NCI-H187 (cell line): ENCODE data around the gene RHOV.

Source experiments
- DNase-seq, 2 experiments: peaks; one replicate each; lab custom pipeline; 2025; lab: John Stamatoyannopoulos, UW

RHOV gene

DNA sequence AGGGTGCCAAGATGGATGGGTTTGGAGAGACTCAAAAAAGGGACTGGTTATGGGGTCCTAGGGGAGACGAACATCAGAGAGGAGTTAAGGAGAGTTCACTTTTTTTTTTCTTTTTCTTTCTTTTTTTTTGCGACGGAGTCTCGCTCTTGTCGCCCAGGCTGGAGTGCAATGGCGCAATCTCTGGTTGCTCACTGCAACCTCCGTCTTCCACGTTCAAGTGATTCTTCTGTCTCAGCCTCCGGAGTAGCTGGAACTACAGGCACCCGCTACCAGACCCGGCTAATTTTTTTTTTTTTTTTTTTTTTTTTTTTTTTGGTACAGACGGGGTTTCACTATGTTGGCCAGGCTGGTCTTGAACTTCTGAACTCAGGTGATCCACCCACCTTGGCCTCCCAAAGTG is 29.0 kb downstream of the RHOV start:
- no peak for DNase-seq

DNA sequence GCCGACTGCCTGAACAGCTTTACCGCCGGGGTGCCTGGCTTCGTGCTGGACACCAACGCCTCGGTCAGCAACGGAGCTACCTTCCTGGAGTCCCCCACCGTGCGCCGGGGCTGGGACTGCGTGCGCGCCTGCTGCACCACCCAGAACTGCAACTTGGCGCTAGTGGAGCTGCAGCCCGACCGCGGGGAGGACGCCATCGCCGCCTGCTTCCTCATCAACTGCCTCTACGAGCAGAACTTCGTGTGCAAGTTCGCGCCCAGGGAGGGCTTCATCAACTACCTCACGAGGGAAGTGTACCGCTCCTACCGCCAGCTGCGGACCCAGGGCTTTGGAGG is 29.4 kb downstream of the RHOV start:
- DNase-seq = no peak

DNA sequence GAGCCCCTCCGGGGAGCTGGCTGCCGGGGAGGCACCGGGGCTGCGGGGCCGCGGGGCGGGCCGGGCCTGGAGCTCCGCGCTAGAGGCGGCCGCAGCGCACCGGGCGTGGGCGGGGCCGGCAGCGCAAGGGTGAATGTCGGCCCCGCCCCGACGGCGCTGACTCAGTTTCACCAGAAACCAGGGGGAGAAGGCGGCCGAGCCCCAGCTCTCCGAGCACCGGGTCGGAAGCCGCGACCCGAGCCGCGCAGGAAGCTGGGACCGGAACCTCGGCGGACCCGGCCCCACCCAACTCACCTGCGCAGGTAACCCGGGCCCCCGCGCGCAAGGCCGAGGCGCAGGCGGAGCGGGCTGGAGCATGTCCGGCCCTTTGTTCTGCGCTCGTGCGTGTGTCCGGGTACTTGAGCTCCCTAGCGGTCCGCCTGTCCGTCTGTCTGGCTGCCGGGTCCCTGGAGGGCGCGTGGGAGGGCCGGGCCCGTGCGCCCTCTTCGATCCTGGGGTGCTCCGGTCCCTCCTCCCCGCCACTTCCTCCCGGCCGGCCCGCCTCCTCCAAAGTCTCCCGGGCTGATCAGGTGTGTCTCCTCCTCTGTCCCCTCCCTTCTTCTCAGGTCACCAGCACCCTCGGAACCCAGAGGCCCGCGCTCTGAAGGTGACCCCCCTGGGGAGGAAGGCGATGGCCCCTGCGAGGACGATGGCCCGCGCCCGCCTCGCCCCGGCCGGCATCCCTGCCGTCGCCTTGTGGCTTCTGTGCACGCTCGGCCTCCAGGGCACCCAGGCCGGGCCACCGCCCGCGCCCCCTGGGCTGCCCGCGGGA is 29.9 kb downstream of the RHOV start, which contains the start of gene SPINT1:
Gene SPINT1 (plus strand): TSS at position 164 of the 811 bp plus-strand sequence. CDS start 507 bp downstream, at position 671.
- DNase-seq = peak in 1 of 2 experiments; percentile 15

DNA sequence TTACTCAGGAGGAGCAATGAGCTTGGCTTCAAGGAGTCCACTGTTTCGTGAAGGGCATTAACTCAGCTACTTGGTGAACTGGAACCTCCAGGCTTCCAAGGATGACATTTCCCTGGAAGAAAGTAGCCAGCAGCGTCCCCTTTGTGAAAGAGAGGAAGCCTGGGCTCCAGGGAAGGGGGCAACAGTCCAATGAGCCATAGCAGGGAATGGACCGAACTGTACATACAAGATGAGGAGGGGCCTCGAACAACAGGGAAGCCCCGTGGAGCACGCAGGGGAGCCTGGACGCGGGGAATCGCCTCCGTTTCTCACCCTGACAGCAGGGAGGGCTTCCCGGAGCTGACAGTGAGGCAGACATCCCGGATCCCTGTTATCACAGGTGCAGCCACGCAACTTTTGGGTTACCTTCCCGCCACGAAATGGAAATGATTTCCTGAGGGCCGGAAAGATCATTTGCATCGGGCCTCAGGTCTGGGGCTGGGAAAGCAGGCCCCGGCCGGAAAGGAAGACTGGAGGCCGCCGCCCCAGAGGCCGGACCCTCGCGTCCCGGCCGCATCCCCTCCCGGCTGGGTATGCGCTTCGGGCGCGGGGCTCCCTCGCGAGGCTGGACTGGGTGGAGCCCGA is 30.7 kb downstream of the RHOV start:
- DNase-seq = no peak

DNA sequence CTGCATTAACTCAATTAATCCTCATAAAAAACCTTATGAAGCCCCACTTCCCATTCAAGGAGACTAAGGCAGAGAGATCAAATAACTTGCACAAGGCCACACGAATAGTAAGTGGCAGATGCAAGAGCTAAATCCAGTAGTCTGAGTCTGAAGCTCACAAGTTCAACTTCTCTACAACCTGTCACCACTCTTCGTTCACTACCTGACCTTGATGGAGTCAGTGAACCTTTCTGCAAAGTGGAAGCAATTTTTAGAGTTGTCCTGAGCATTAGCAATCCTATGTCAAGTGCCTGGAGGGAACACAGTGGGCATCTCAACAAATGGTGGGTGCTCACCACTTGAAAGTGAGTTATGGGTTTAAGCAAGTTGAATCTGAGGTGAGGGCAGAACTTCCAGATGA is 32.3 kb downstream of the RHOV start:
- no peak for DNase-seq

DNA sequence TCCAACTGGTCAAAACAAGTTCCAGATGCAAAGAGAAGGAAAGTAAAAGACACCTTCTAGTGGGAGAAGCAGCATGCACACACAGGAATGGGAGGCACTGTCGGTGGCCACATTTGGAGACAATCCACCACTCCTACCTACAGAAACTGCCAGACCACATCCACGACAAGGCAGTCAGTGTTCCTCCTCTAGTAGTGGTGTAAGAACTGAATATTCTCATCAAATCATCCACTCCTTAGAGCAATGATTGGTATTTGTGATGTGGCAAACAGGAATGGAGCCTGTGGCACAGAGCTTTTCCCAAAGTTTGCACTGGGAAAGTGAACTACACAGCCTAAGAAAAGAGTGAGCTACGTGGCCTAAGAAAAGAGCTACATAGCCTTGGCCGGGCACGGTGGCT is 35.3 kb downstream of the RHOV start:
- no peak for DNase-seq

DNA sequence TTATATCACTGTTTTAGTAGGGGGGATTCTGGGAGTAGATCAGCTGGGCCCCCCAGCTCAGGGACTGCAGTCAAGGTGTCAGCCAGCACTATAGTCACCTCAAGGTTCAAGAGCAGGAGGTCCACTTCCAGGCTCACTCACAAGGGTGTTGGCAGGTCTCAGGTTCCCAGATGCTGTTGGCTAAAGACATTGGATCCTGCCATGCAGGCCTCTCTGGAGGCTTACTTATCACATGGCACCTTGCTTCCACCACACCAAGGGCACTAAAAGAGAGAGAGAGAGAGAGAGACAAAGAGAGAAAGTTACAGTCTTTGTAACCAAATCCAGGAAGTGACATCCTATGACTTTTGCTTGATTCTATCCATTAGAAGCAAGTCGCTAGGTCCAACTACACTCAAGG is 38.0 kb downstream of the RHOV start:
- no peak for DNase-seq

DNA sequence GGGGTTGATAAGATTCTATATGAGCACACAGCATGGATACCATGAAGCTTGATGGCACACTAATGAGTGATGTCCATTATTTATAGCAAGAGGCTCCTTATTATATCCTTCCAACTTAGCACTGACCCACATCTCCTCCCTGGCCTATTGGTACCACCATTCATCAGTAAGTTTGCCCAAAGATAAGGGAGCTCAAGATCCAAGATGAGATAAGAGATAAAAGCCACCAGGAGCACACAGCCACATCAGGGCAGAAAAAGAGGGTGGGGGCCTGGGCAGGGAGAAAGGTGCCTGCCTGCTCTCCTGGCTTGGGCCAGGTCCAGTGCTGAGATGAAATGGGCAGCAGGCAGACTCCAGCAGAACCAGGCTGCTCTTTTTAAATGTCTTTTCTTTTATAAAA is 41.1 kb downstream of the RHOV start:
- no peak for DNase-seq

DNA sequence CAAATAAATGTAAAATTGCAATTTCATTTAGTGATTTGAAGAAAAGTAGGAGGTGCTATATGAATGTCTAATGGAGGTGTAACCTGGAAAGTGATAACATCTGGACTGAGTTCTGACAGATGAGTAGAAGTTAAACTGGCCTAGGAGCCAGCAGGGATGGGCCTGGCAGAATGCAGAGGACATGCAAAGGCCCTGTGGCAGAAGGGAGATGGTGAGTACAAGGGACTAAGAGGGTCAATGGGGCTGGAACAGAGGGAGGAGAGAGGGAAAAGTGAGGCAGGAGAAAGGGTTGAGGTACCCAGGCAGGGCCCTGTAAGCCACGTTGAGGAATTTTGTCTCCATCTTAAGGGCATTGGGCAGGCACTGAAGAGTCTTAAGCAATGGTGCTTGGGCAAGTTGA is 42.2 kb downstream of the RHOV start:
- DNase-seq = no peak

DNA sequence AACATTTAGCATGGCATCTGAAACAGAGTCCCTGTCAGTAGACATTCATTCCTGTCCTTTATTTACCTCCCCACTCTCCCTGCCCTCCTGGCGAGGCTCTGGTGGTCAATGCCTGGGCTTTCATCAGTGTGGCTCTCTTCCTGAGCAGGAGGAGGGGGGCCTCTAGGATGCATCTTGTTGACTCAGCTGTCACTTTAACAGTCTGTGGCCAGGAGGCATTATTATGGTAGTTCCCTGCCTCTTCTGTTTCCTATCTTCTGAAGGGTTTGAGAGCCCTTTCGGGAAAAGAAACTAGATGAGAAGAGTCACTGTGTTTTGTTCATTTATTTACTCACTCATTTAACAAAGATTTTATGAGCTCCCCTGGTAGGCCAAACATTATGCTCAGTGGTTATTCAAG is 43.1 kb downstream of the RHOV start:
- DNase-seq = peak; percentile 40 to 54

DNA sequence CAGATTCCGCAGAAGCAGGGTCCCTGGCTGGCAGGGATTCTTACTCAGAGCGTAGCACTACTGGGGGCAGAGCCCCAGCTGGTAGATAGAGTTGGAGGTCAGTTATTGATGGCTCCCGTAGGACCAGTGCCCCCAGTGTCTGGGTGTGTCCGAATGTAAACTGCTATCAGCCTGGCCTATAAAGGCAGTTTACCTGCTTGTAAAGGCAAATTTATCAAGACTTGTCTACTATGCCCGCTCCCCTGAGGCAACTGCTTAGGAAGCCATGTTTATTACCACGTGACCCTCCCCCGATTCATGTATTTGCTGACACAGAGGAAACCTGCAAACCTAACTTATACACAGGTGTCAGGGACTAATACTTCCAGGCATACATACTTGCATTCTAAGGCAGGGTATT is 44.9 kb downstream of the RHOV start:
- no peak for DNase-seq

DNA sequence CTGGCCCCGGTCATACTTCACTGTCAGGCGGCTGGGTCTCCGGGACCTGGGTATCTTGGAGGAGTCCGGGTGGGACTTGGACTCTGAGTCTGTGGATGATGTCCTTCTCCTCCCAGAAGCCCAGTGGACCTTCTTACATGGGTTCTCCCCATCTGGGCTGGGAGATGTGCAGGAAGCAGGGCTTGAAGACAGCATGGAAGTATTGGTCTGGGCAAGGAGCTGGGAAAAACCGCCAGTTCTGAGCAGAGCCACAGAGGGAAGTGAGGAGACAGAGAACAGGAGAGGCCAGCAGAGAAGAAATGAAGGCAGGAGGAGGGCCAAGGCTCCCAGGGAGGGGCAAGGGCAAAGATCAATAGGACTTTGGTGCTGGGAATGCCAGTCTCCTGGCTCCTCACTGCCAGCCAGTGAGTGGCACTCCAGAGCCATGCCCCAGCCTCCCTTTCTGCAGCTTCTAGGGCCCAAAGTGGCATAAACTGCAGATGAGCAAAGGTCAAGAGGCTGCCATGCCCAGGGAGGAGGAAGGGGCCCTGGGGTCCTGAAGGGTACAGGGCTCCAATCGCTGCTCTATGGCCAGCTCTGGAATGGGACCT is 45.5 kb downstream of the RHOV start, which contains the start of gene PPP1R14D:
Gene PPP1R14D (minus strand): TSS at position 262 of the 590 bp plus-strand sequence. CDS start 67 bp downstream, at position 195.
- DNase-seq = no peak

DNA sequence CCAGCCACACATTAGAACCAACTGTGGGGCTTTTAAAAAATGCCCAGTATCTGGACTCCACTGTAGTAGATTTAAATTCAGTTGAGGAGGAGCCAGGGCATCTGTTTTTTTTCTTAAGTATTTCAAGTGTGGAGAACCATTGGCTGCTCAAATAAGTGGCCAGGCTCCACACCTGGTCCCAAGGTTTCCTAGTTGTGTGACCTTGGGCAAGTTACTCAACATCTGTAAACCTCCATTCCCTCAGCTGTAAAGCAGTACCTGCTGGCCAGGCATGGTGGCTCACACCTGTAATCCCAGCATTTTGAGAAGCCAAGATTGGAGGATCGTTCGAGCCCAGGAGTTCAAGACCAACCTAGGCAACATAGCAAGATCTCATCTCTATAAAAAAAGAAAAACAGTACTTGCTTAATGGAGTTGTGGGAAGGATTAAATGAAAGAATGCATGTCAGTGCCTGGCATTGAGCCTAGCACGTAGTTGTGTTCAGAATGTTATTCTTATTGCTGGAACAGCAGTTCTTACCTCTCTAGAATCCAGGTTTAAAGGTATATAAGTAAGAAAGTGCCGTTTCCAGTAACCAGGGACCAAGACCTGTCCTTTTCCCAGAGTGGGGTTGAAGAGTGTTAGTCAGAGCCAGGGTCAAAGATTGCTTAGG is 47.5 kb downstream of the RHOV start:
- DNase-seq = no peak

DNA sequence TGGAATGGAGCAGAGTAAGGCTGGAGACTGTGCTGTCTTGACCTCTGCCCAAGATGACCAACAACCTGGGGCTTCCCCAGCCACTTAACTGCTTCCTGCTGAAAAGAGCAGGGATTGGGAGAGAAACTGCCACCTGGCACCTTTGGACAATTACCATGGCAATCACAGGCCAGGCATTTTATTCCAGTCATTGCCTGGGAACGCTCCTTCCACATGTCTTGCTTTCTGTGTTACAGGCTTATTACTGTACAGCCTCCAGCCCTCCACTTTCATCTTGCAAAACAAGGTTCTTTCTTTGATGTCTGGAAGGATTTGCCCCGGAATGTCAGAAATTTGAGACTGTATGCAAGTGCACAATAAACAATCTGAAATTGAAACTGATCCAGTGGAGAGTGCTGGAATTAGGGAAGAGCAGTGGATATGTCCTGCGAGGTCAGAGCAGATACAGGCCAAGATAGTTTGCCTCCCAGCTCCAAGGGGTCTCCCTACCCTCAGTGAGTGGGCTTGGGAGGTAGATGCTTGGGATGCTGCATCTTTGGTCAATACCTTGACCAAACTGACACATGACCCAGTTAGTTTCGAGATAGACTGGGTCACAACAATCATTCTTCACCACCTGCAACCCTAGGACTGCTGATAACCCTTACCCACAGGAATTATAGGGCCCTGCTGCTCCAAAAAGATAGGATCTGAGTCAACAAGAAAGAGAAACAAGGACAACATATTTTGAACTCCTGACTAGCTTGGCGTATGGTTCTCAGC is 48.2 kb downstream of the RHOV start:
- DNase-seq = no peak

DNA sequence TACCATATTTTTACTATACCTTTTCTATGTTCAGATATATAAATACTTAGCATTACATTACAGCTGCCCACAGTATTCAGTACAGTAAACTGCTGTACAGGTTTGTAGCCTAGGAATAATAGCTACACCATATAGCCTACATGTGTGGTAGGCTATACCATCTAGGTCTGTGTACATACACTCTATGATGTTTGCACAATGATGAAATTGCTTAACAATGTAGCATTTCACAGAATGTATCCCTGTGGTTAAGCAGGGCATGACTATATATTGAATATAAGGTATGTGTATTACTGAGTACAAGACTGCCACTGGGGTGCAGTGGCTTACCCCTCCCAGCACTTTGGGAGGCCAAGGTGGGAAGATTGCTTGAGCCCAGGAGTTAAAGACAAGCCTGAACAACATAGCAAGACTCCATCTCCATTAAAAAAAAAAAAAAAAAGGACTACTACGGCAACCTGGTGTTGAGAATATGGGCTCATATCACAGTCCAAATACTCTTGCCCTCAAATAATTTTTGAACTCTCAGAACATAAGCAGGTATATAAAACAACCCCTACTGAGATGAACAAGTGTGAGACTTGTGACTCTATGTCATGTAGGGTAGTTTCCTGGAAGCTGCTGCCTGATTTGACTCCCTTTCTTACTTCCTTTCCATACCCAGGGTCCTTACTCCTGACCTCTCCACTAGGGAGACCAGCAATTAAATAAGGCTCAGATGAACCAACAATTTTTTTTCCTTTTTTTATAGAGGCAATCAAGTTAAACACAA is 50.3 kb downstream of the RHOV start:
- no peak for DNase-seq
